Prostate gland (tissue), 2 donors: ENCODE measurements around the gene NHERF2. TPM values are rescaled to one million over a fixed set of nuclear protein-coding genes. Genes with fewer than 3 reads are reported as not detected.

Experiments
- DNase-seq: peaks from one replicate; pipeline ENCODE4 v3.0.0-alpha.2; 2019; ENCODE audit warnings: low spot score
- H3K27ac ChIP-seq, 2 donors: fragments of 200-600 bp; sonication (generic); 2 replicates each; pipeline ENCODE4 v1.5.1; 2017 to 2019
- H3K27me3 ChIP-seq: fragments of 200-600 bp; sonication (generic); replicated peaks from 2 replicates; pipeline ENCODE4 v1.5.1; 2019; ENCODE audit not compliant: insufficient read depth
- H3K36me3 ChIP-seq, 2 donors: fragments of 200-600 bp; sonication (generic); 1 replicate in 1 of 2; 2 replicates in 1 of 2; pipeline versions ENCODE4 v1.5.1 to v1.8.1; 2017 to 2019
- H3K4me1 ChIP-seq: fragments of 200-600 bp; sonication (generic); replicated peaks from 2 replicates; pipeline ENCODE4 v1.5.1; 2019
- H3K4me3 ChIP-seq, 2 donors: fragments of 200-600 bp; sonication (generic); 2 replicates each; pipeline ENCODE4 v1.5.1; 2017 to 2019
- H3K9me3 ChIP-seq: fragments of 200-600 bp; sonication (generic); 2 replicates; pipeline ENCODE4 v1.5.1; 2017
- CTCF ChIP-seq, 4 experiments: fragments of 200-600 bp in 2 of 4; fragments of 450-650 bp in 2 of 4; sonication (generic) in 2 of 4; IDR thresholded peaks; 1 replicate in 3 of 4; 2 replicates in 1 of 4; pipeline ENCODE4 v1.5.1; 2016 to 2019; ENCODE audit warnings: antibody characterized with exemption in 4 of 4, mild to moderate bottlenecking in 2 of 4, moderate library complexity in 2 of 4
- POLR2A ChIP-seq: fragments of 450-650 bp; IDR thresholded peaks from one replicate; pipeline ENCODE4 v1.6.1; 2016; ENCODE audit warnings: antibody characterized with exemption, mild to moderate bottlenecking
- POLR2AphosphoS5 ChIP-seq: sonication (generic); formaldehyde crosslinking; IDR thresholded peaks from one replicate; pipeline ENCODE4 v1.6.1; 2017; ENCODE audit warnings: antibody characterized with exemption
- WGBS: methylation state at CpG from one replicate; pipeline ENCODE4 v1.1.5; 2018; 5-methylcytosine and 5-hydroxymethylcytosine counted together
- intact Hi-C: fragments of 100-400 bp; cut with DNase I; formaldehyde crosslinking; loops from one replicate; pipeline ENCODE4 v1.14.2; 2022
- total RNA-seq, 2 donors: library from RNA; depleted of rRNA; stranded (reverse); fragments of >200 nt; gene quantifications; one replicate each; pipeline ENCODE4 v1.1.0, GENCODE V29; 2016

NHERF2 gene
- total RNA-seq, 2 donors from 2014 or later = 118 to 170 TPM

DNA sequence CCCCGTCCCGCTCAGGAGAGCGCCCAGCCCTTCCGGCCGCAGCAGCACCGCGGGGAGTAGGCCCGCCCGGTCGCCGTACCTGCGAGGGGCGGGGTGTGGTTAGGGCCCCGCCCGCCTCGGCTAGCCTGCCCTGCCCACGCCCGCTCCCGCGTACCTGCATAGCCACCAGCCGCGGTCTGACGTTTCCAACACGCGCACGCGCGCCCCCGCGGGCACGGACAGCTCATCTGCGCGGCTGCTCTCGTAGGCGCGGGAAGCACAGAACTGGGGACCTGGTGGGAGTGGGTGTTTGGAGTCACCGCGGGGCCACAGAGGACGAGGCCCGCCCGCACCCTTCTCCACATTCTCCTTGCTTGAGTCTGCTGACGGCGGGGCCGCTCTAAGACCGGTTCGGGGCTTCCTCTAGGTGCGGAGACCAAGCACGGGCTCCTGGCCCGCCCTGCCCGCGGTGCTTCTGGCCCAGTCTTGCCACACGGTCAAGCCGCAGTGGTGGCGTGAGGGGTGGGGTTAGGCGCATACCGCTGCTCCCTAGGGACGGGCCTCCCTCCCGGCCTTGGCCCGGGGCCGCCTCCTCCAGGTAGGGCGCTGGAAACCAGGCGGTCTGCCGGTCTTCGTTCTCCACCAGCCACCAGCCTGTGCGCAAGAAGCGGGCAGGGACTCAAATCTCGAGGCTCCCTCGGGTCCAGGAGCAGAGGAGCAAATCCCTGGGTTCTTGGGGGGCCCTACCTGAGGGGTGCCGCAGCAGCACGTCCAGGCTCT, 47.3 kb upstream of the NHERF2 start:
- TF ChIP-seq CTCF (IDR thresholded peaks at IDR 0.05) = no peak
- TF ChIP-seq POLR2AphosphoS5 = peak; percentile 26
- WGBS = 47% methylated on average over 70 of the region's 70 CpGs
- Histone ChIP-seq H3K27me3 (no peaks in the 10 kb centered on the region), H3K9me3 (no peaks in the 10 kb centered on the region), H3K4me3 (peak overlapping the region; percentile 15 to 35), H3K4me1 (no peaks in the 10 kb centered on the region), H3K27ac (peak overlapping the region; percentile 52 to 77), H3K36me3 (peaks cover 11% of the 10 kb centered on the region in 2 donors)
- intact Hi-C loops = no loop called here
- DNase-seq = peak; percentile 75

DNA sequence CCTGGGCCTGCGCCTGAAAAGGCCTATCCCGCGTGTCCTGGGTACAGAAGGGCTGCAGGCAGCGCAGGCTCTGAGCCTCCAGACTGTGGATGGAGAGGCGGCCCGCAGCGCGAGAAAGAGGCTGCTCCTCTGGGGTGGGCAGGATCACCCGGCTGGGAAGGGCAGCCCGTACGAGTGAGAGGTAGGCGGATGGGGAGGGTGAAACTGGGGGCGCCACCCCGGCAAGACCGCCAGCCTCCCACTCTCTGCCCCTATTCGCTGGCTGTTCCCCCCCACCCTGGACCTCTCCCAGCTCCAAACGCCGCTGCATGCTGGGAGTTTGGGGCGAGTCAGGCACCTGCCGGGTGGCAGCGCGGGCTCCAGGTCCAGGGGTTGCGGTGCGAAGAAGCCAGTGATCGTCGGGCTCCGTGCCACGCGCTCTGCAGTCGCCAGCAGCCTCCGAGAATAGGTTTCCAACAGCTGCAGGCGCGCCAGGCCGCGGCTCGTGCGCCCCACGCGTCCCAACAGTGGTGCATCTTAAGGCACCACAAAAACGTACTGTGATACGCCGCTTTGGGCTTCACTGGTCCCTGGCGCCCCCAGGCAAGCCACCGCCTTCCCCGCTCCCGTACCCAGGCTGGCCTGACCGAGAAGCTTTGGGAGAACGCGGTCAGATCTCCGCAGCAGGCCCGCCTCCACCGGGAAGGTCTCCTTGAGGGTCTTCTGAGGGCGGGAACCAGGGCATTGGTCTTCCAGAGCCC, 46.5 kb upstream of the NHERF2 start:
- Histone ChIP-seq H3K27me3 (no peaks in the 10 kb centered on the region), H3K9me3 (no peaks in the 10 kb centered on the region)
- no peak for TF ChIP-seq CTCF (IDR thresholded peaks at IDR 0.05)
- no peak for TF ChIP-seq POLR2A

GRCh38 chr16:1980770-1981087, 46.0 kb upstream of the NHERF2 start:
- Histone ChIP-seq H3K4me3 (no peak overlapping the region), H3K9me3 (no peaks in the 10 kb centered on the region), H3K27me3 (no peaks in the 10 kb centered on the region), H3K27ac (no peak overlapping the region), H3K4me1 (no peaks in the 10 kb centered on the region), H3K36me3 (peaks cover 6 to 7% of the 10 kb centered on the region in 2 donors)
- no peak for DNase-seq
- WGBS = 32% methylated on average over 14 of the region's 16 CpGs
- intact Hi-C loops = no loop called here
- TF ChIP-seq CTCF (IDR thresholded peaks at IDR 0.05) = no peak
- TF ChIP-seq POLR2A = no peak
- TF ChIP-seq POLR2AphosphoS5 = no peak

More for the DNA sequence above, 46.5 kb upstream of the NHERF2 start:
- H3K4me3 ChIP-seq = no peak overlapping the region
- WGBS = 11% methylated on average over 40 of the region's 53 CpGs
- intact Hi-C loops = no loop called here
- H3K4me1 ChIP-seq = no peaks in the 10 kb centered on the region
- peaks cover 9 to 11% of the 10 kb centered on the region in 2 donors for H3K36me3 ChIP-seq
- DNase-seq = no peak
- H3K27ac ChIP-seq = no peak overlapping the region

DNA sequence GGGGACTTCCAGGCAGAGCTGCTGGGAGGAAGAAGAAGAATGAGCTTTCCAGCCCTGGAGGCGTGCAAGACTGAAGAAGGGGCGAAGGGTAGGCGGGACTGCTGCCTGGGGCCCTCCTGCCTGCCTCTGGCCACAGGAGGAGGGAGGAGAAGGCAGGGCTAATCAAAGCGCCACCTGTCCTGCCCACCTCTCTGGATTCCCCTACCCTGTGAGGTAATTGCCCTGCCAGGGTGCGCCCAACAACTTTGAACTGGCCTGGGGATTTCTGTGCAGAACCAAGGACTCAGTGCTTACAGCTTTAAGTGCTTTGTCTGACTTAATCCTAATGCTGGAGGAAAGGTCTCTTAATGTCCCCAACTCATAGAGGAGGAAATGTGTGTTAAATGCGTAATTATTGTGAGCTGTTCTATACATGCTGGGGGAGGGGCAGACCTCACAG, 45.3 kb upstream of the NHERF2 start, which contains the start of gene NOXO1:
NOXO1 (minus strand) TSS at position 72 of the 439 bp plus-strand sequence. CDS start 290 bp downstream, outside the sequence.
- WGBS = 34% methylated on average over 6 of the region's 6 CpGs
- H3K4me3 ChIP-seq = no peak within 1 kb of the TSS
- no peak for TF ChIP-seq POLR2AphosphoS5
- H3K4me1 ChIP-seq = no peaks in the 10 kb centered on the region
- no peaks in the 10 kb centered on the region for H3K9me3 ChIP-seq
- no peak for DNase-seq
- intact Hi-C loops = no loop called here
- no peaks in the 10 kb centered on the region for H3K27me3 ChIP-seq
- no peak within 1 kb of the TSS for H3K27ac ChIP-seq
- H3K36me3 ChIP-seq = peaks cover 2 to 8% of the 10 kb centered on the region in 2 donors

DNA sequence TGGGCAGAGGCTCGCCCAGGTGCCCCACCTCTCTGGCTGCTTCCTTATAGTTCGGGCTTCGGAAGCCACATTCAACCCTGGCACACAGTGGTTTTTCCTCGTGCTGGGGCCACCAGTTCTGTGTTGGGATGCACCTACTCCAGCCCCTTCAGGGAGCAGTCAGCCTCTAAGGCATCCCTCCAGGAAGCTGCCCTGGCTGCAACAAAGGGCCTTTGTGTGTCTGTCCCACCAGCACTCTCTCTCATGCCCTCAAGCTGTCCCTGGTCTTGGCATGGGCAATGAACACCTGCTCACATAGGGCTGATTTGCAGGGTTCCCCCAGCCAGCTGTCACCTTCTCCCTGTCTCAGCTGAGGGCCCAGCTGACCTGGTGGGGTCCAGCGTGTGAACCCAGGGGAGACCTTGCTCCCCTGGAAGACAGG, 44.7 kb upstream of the NHERF2 start:
- peaks cover 2 to 10% of the 10 kb centered on the region in 2 donors for H3K36me3 ChIP-seq
- 35% methylated on average over 5 of the region's 5 CpGs for WGBS
- H3K4me3 ChIP-seq = no peak overlapping the region
- H3K27me3 ChIP-seq = no peaks in the 10 kb centered on the region
- TF ChIP-seq CTCF (IDR thresholded peaks at IDR 0.05) (no peak), POLR2AphosphoS5 (peak; percentile 5), POLR2A (no peak)
- H3K9me3 ChIP-seq = no peaks in the 10 kb centered on the region
- H3K4me1 ChIP-seq = no peaks in the 10 kb centered on the region
- intact Hi-C loops = no loop called here
- DNase-seq = peak; percentile 36
- no peak overlapping the region for H3K27ac ChIP-seq
